GM23338 (cell line): ENCODE measurements around the gene KCNA3. TPM values are rescaled to one million over a fixed set of nuclear protein-coding genes. Genes with fewer than 3 reads are reported as not detected.

ENCODE experiments used
- ATAC-seq: fragments of 200-7000 bp; cut with Tn5 transposase; 3 replicates; pipeline ENCODE4 v1.9.1; 2020
- DNase-seq: peaks from one replicate; pipeline ENCODE4 v3.0.0-alpha.2; 2015; ENCODE audit warnings: low spot score
- H2AFZ ChIP-seq: fragments of 200-600 bp; sonication (generic); 2 replicates; pipeline ENCODE4 v1.8.0; 2016; ENCODE audit warnings: antibody characterized with exemption, mild to moderate bottlenecking, moderate library complexity
- H3F3A ChIP-seq: fragments of 200-600 bp; sonication (generic); replicated peaks from 2 replicates; pipeline ENCODE4 v1.8.0; 2017; ENCODE audit warnings: antibody characterized with exemption, mixed run types, low read depth
- H3K27ac ChIP-seq: fragments of 200-600 bp; sonication (generic); 2 replicates; pipeline ENCODE4 v1.6.1; 2016; ENCODE audit warnings: low read depth
- H3K27me3 ChIP-seq: fragments of 200-600 bp; sonication (generic); 2 replicates; pipeline ENCODE4 v1.8.0; 2016; ENCODE audit warnings: mild to moderate bottlenecking, mixed run types, moderate library complexity; ENCODE audit not compliant: insufficient read depth
- H3K36me3 ChIP-seq: fragments of 200-600 bp; sonication (generic); 2 replicates; pipeline ENCODE4 v1.8.0; 2016; ENCODE audit warnings: mild to moderate bottlenecking; ENCODE audit not compliant: insufficient read depth
- H3K4me1 ChIP-seq: fragments of 200-600 bp; sonication (generic); 2 replicates; pipeline ENCODE4 v1.8.0; 2016; ENCODE audit warnings: mild to moderate bottlenecking, moderate library complexity; ENCODE audit not compliant: insufficient read depth
- H3K4me2 ChIP-seq: fragments of 200-600 bp; sonication (generic); 2 replicates; pipeline ENCODE4 v1.7.1; 2017; ENCODE audit warnings: mixed run types
- H3K4me3 ChIP-seq: fragments of 200-600 bp; sonication (generic); 2 replicates; pipeline ENCODE4 v1.6.1; 2016; ENCODE audit warnings: mixed run types
- H3K79me2 ChIP-seq: fragments of 200-600 bp; sonication (generic); replicated peaks from 2 replicates; pipeline ENCODE4 v1.8.0; 2017; ENCODE audit warnings: mild to moderate bottlenecking; ENCODE audit not compliant: insufficient read depth
- H3K9me2 ChIP-seq: fragments of 200-600 bp; sonication (generic); 2 replicates; pipeline ENCODE4 v1.8.0; 2017; ENCODE audit not compliant: insufficient read depth
- H4K20me1 ChIP-seq: fragments of 200-600 bp; sonication (generic); replicated peaks from 2 replicates; pipeline ENCODE4 v1.8.0; 2017; ENCODE audit warnings: mild to moderate bottlenecking; ENCODE audit not compliant: insufficient read depth
- H3K27ac Mint-ChIP-seq: 2 replicates; pipeline ENCODE4 v1.8.0; 2020; ENCODE audit warnings: inconsistent platforms, mild to moderate bottlenecking, moderate library complexity, mixed read lengths
- H3K27me3 Mint-ChIP-seq: 3 replicates; pipeline ENCODE4 v1.8.0; 2022; ENCODE audit warnings: low read depth, mild to moderate bottlenecking, moderate library complexity, mixed read lengths, inconsistent platforms; ENCODE audit not compliant: insufficient read depth, poor library complexity
- H3K36me3 Mint-ChIP-seq: 3 replicates; pipeline ENCODE4 v1.8.0; 2021; ENCODE audit warnings: low read depth, mild to moderate bottlenecking, inconsistent platforms, moderate library complexity, mixed read lengths
- H3K4me1 Mint-ChIP-seq: 3 replicates; pipeline ENCODE4 v1.8.0; 2020; ENCODE audit warnings: mild to moderate bottlenecking, inconsistent platforms, mixed read lengths
- H3K4me3 Mint-ChIP-seq: 3 replicates; pipeline ENCODE4 v1.8.0; 2021; ENCODE audit warnings: moderate library complexity, mild to moderate bottlenecking, inconsistent platforms, mixed read lengths
- H3K9me3 Mint-ChIP-seq: 3 replicates; pipeline ENCODE4 v1.8.0; 2020; ENCODE audit warnings: moderate library complexity, mild to moderate bottlenecking, inconsistent platforms, mixed read lengths
- CREB1 ChIP-seq: fragments of 250-450 bp; sonication (Bioruptor Pico); IDR thresholded peaks from 2 replicates; pipeline ENCODE4 v1.5.0; 2020; ENCODE audit warnings: low read depth, mild to moderate bottlenecking, moderate library complexity
- EZH2 ChIP-seq: fragments of 200-600 bp; sonication (generic); IDR thresholded peaks from one replicate; pipeline ENCODE4 v1.8.0; 2017; ENCODE audit warnings: antibody characterized with exemption, mild to moderate bottlenecking, low read depth; ENCODE audit not compliant: unreplicated experiment
- EZH2phosphoT487 ChIP-seq: fragments of 200-600 bp; sonication (generic); IDR thresholded peaks from one replicate; pipeline ENCODE4 v1.8.1; 2018; ENCODE audit warnings: antibody characterized with exemption; ENCODE audit not compliant: unreplicated experiment
- JUNB ChIP-seq: IDR thresholded peaks from one replicate; pipeline ENCODE4 v1.6.1; 2016; ENCODE audit warnings: antibody characterized with exemption; ENCODE audit not compliant: unreplicated experiment
- POLR2AphosphoS5 ChIP-seq: IDR thresholded peaks from 2 replicates; pipeline ENCODE4 v1.6.1; 2016; ENCODE audit warnings: antibody characterized with exemption, low read depth
- ZNF114 ChIP-seq: fragments of 250-450 bp; sonication (Bioruptor Pico); IDR thresholded peaks from 2 replicates; pipeline ENCODE4 v1.5.0; 2020; ENCODE audit warnings: mild to moderate bottlenecking, moderate library complexity
- ZNF331 ChIP-seq: fragments of 250-450 bp; sonication (Bioruptor Pico); IDR thresholded peaks from 2 replicates; pipeline ENCODE4 v1.5.0; 2020; ENCODE audit warnings: low read depth, mild to moderate bottlenecking, moderate library complexity
- polyA plus RNA-seq: library from polyadenylated mRNA; unstranded; fragments of >200 nt; fragmentation: Nextera tagmentation; extraction: Ambion mirVana; gene quantifications from 2 replicates; pipeline ENCODE4 v1.2.1, GENCODE V29; 2016
- total RNA-seq: library from RNA; depleted of rRNA; stranded (reverse); fragments of >200 nt; shearing (Covaris generic); gene quantifications from 2 replicates; pipeline ENCODE4 v1.2.3, GENCODE V29; 2014
- TF ChIP-seq, protein P1 (sequence below): fragments of 250-450 bp; sonication (Bioruptor Pico); IDR thresholded peaks from 2 replicates; pipeline ENCODE4 v1.5.0; 2020; ENCODE audit warnings: mild to moderate bottlenecking, moderate library complexity
- TF ChIP-seq, protein P2 (sequence below), 2 experiments: fragments of 200-600 bp in 1 of 2; sonication (generic) in 1 of 2; conservative IDR thresholded peaks; 2 replicates each; pipeline versions ENCODE4 v1.5.1 to v1.6.1; 2016 to 2017; ENCODE audit warnings: antibody characterized with exemption in 2 of 2, low read depth in 2 of 2, mild to moderate bottlenecking in 2 of 2, moderate library complexity in 1 of 2
- TF ChIP-seq, protein P3 (sequence below): IDR thresholded peaks from 2 replicates; pipeline ENCODE4 v1.6.1; 2016; ENCODE audit warnings: antibody characterized with exemption
- TF ChIP-seq, protein P4 (sequence below): IDR thresholded peaks from one replicate; pipeline ENCODE4 v1.6.1; 2018; ENCODE audit warnings: antibody characterized with exemption; ENCODE audit not compliant: unreplicated experiment

KCNA3 gene
- total and polyA plus RNA-seq, 2 experiments from 2014 or later = 0.32 to 4.2 TPM

DNA sequence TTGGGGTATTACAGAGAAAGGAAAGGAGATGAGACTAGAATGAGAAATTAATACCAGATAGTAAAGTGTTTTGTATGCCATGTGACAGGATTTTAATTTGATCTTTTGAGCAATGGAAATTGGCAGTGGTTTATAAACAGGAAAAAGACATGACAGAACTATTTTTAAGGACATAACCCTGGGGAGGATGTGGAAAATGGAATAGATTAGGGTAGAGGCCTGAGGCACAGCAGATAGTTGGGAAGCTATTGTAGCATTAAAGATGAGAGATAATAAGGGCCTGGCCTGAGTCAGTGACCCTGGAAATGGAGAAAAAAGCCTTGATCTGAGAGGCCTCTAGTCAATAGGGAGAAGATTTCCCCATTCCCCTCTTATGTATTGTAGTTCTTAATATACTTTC lies 22.1 kb upstream of the KCNA3 start (continued):
- TF ChIP-seq, protein P1, sequence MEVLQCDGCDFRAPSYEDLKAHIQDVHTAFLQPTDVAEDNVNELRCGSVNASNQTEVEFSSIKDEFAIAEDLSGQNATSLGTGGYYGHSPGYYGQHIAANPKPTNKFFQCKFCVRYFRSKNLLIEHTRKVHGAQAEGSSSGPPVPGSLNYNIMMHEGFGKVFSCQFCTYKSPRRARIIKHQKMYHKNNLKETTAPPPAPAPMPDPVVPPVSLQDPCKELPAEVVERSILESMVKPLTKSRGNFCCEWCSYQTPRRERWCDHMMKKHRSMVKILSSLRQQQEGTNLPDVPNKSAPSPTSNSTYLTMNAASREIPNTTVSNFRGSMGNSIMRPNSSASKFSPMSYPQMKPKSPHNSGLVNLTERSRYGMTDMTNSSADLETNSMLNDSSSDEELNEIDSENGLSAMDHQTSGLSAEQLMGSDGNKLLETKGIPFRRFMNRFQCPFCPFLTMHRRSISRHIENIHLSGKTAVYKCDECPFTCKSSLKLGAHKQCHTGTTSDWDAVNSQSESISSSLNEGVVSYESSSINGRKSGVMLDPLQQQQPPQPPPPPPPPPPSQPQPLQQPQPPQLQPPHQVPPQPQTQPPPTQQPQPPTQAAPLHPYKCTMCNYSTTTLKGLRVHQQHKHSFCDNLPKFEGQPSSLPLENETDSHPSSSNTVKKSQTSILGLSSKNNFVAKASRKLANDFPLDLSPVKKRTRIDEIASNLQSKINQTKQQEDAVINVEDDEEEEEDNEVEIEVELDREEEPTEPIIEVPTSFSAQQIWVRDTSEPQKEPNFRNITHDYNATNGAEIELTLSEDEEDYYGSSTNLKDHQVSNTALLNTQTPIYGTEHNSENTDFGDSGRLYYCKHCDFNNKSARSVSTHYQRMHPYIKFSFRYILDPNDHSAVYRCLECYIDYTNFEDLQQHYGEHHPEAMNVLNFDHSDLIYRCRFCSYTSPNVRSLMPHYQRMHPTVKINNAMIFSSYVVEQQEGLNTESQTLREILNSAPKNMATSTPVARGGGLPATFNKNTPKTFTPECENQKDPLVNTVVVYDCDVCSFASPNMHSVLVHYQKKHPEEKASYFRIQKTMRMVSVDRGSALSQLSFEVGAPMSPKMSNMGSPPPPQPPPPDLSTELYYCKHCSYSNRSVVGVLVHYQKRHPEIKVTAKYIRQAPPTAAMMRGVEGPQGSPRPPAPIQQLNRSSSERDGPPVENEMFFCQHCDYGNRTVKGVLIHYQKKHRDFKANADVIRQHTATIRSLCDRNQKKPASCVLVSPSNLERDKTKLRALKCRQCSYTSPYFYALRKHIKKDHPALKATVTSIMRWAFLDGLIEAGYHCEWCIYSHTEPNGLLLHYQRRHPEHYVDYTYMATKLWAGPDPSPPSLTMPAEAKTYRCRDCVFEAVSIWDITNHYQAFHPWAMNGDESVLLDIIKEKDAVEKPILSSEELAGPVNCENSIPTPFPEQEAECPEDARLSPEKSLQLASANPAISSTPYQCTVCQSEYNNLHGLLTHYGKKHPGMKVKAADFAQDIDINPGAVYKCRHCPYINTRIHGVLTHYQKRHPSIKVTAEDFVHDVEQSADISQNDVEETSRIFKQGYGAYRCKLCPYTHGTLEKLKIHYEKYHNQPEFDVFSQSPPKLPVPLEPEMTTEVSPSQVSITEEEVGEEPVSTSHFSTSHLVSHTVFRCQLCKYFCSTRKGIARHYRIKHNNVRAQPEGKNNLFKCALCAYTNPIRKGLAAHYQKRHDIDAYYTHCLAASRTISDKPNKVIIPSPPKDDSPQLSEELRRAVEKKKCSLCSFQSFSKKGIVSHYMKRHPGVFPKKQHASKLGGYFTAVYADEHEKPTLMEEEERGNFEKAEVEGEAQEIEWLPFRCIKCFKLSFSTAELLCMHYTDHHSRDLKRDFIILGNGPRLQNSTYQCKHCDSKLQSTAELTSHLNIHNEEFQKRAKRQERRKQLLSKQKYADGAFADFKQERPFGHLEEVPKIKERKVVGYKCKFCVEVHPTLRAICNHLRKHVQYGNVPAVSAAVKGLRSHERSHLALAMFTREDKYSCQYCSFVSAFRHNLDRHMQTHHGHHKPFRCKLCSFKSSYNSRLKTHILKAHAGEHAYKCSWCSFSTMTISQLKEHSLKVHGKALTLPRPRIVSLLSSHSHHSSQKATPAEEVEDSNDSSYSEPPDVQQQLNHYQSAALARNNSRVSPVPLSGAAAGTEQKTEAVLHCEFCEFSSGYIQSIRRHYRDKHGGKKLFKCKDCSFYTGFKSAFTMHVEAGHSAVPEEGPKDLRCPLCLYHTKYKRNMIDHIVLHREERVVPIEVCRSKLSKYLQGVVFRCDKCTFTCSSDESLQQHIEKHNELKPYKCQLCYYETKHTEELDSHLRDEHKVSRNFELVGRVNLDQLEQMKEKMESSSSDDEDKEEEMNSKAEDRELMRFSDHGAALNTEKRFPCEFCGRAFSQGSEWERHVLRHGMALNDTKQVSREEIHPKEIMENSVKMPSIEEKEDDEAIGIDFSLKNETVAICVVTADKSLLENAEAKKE (CRISPR knock-in tag) = no peak

DNA sequence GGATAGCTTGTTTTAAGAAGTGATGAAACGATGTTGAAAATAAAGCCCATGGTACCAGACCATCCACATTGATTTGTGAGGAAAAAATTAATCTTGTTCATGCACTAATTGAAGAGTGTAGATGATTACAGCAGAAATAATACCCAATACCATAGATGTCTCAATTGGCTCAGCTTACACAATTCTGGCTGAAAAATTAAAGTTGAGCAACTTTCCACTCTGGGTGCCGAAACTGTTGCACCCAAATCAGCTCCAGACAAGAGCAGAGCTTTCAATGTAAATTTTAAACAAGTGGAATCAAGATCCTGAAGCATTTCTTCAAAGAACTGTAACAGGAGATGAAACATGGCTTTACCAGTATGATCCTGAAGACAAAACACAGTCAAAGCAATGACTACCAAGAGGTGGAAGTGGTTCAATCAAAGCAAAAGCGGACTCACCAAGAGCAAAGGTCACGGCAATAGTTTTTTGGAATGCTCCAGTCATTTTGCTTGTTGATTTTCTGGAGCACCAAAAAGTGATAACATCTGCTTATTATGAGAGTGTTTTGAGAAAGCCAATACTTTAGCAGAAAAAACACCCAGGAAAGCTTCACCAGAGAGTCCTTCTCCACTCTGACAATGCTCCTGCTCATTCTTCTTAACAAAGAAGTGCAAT lies 16.1 kb upstream of the KCNA3 start:
- H3K27ac Mint-ChIP-seq = no peak overlapping the region
- no peaks in the 10 kb centered on the region for H3K4me1 Mint-ChIP-seq
- H3K4me1 ChIP-seq = no peaks in the 10 kb centered on the region
- no peaks in the 10 kb centered on the region for H3K36me3 Mint-ChIP-seq
- no peaks in the 10 kb centered on the region for H3F3A ChIP-seq
- no peaks in the 10 kb centered on the region for H3K9me2 ChIP-seq
- no peaks in the 10 kb centered on the region for H3K79me2 ChIP-seq
- no peaks in the 10 kb centered on the region for H4K20me1 ChIP-seq
- no peaks in the 10 kb centered on the region for H3K27me3 ChIP-seq
- no peak overlapping the region for H3K4me3 ChIP-seq
- H3K4me3 Mint-ChIP-seq = no peak overlapping the region
- no peaks in the 10 kb centered on the region; the same call in 2 of the 3 replicates for H3K9me3 Mint-ChIP-seq
- no peak overlapping the region for H3K27ac ChIP-seq
- DNase-seq = no peak
- no peaks in the 10 kb centered on the region for H3K36me3 ChIP-seq
- no peak overlapping the region for H3K4me2 ChIP-seq
- H3K27me3 Mint-ChIP-seq = peaks cover under 1% of the 10 kb centered on the region
- H2AFZ ChIP-seq = 0 out of 2 replicates have a peak overlapping the region, but pooled peaks have one; percentile 33
- ATAC-seq = no peak
- no peak for TF ChIP-seq JUNB
- TF ChIP-seq, protein P2, sequence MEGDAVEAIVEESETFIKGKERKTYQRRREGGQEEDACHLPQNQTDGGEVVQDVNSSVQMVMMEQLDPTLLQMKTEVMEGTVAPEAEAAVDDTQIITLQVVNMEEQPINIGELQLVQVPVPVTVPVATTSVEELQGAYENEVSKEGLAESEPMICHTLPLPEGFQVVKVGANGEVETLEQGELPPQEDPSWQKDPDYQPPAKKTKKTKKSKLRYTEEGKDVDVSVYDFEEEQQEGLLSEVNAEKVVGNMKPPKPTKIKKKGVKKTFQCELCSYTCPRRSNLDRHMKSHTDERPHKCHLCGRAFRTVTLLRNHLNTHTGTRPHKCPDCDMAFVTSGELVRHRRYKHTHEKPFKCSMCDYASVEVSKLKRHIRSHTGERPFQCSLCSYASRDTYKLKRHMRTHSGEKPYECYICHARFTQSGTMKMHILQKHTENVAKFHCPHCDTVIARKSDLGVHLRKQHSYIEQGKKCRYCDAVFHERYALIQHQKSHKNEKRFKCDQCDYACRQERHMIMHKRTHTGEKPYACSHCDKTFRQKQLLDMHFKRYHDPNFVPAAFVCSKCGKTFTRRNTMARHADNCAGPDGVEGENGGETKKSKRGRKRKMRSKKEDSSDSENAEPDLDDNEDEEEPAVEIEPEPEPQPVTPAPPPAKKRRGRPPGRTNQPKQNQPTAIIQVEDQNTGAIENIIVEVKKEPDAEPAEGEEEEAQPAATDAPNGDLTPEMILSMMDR (conservative IDR thresholded peaks at IDR 0.05; ENCODE audit: low read depth in 2 of 2) = no peak
- TF ChIP-seq ZNF114 (CRISPR knock-in tag) = no peak
- TF ChIP-seq POLR2AphosphoS5 = no peak
- no peak for TF ChIP-seq ZNF331 (CRISPR knock-in tag)
- TF ChIP-seq, protein P3, sequence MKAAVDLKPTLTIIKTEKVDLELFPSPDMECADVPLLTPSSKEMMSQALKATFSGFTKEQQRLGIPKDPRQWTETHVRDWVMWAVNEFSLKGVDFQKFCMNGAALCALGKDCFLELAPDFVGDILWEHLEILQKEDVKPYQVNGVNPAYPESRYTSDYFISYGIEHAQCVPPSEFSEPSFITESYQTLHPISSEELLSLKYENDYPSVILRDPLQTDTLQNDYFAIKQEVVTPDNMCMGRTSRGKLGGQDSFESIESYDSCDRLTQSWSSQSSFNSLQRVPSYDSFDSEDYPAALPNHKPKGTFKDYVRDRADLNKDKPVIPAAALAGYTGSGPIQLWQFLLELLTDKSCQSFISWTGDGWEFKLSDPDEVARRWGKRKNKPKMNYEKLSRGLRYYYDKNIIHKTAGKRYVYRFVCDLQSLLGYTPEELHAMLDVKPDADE = no peak
- no peak for TF ChIP-seq EZH2
- TF ChIP-seq CREB1 (CRISPR knock-in tag) = no peak
- no peak for TF ChIP-seq EZH2phosphoT487
- TF ChIP-seq, protein P4, sequence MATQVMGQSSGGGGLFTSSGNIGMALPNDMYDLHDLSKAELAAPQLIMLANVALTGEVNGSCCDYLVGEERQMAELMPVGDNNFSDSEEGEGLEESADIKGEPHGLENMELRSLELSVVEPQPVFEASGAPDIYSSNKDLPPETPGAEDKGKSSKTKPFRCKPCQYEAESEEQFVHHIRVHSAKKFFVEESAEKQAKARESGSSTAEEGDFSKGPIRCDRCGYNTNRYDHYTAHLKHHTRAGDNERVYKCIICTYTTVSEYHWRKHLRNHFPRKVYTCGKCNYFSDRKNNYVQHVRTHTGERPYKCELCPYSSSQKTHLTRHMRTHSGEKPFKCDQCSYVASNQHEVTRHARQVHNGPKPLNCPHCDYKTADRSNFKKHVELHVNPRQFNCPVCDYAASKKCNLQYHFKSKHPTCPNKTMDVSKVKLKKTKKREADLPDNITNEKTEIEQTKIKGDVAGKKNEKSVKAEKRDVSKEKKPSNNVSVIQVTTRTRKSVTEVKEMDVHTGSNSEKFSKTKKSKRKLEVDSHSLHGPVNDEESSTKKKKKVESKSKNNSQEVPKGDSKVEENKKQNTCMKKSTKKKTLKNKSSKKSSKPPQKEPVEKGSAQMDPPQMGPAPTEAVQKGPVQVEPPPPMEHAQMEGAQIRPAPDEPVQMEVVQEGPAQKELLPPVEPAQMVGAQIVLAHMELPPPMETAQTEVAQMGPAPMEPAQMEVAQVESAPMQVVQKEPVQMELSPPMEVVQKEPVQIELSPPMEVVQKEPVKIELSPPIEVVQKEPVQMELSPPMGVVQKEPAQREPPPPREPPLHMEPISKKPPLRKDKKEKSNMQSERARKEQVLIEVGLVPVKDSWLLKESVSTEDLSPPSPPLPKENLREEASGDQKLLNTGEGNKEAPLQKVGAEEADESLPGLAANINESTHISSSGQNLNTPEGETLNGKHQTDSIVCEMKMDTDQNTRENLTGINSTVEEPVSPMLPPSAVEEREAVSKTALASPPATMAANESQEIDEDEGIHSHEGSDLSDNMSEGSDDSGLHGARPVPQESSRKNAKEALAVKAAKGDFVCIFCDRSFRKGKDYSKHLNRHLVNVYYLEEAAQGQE = no peak
